GM15510 (cell line): ENCODE data around the gene ZNF831.

Experiments
- POLR2A ChIP-seq: IDR thresholded peaks from 3 replicates; pipeline ENCODE4 v1.6.1; 2011; ENCODE audit warnings: borderline replicate concordance; ENCODE audit not compliant: insufficient read length; ENCODE audit errors: extremely low read depth

Gene ZNF831

DNA sequence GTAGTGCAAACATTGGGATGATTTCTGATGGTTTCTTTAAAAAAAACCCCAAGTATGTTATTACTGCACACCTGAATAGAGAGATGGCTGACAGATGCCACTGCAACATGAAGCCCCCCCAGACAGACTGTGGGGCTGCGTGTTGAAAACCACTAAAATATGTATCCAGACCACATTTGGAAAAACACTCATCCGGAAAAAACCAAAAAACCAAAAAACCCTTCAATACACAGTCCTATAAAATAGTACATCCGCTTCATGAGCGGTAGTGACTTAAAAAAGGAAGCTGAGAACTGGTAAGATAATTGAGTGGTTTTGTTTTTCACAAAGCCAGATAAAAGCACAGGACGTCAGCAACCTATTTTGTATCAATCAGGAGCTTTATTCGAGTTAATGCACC is 89.7 kb downstream of the ZNF831 start:
- no peak for TF ChIP-seq POLR2A

DNA sequence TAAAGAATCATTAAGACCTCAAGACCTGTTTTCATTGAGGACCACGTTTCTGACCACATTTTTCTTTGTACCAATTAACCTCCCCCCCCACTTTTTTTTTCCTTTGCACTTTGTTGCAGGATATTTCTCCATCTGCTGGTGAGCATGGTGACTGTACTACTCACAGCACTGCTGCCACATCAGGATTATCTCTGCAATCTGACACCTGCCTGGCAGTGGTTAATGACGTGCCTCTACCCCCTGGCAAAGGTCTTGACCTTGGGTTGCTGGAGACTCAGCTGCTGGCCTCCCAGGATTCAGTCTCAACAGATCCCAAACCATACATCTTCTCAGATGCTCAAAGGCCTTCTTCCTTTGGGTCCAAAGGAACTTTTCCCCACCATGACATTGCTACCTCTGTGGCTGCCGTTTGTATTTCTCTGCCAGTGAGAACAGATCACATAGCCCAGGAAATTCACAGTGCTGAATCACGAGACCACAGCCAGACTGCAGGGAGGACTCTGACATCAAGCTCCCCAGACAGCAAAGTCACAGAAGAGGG is 90.2 kb downstream of the ZNF831 start:
- no peak for TF ChIP-seq POLR2A

DNA sequence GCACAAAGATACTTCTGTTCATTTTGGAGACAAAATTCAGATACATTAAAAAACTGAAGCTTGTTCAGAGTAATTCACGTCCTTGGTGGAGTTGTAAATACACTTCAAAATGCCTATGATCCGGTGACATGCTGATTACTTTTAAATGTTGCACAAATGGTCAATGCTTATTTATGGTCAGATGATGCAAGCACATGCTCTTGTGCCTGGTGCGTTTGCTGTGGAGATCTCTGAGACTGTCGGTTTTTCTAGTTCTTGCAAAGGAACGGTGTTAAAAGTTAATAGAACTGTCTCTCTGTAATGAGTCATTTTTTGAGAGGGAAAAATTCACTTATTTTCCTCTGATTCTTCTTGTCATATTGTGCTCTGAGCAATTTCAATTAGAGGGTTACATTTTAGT is 91.6 kb downstream of the ZNF831 start:
- no peak for TF ChIP-seq POLR2A

DNA sequence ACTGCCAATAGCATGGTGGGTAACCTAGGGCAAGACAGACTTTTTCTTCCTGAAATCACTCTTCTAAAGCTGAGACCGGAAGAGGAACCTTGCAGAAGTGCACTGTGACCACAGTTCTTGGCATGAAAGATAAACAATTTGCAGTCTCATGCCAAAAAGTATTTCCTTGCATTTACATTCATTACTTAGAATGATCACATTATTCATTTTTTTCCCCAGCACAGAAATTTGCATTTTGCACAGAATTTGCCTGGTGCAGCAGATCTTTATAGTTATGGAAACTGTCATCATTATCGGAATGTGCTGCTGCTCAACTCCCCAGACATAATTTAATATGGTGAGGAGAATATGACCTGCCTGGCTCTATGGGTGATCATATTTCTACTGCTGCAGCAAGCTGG is 94.6 kb downstream of the ZNF831 start:
- no peak for TF ChIP-seq POLR2A

DNA sequence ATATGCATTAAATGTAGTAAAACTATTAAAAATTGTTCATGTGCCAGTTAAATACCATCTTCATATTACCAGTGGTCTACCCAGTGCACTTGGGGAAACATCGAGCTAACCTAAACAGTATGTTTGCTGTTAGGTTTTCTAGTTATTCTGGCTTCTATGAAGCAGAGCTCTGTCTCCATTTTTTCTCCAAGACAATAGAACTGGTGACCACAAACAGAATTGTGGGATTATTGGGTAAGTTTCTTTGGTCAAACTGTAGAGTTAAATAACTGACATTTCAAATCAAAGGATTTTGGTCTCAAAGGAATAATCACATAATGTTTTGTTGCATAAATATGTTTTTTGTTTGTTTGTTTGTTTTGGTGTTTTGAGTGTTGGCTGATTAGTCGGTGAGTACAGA is 96.3 kb downstream of the ZNF831 start:
- TF ChIP-seq POLR2A = no peak

DNA sequence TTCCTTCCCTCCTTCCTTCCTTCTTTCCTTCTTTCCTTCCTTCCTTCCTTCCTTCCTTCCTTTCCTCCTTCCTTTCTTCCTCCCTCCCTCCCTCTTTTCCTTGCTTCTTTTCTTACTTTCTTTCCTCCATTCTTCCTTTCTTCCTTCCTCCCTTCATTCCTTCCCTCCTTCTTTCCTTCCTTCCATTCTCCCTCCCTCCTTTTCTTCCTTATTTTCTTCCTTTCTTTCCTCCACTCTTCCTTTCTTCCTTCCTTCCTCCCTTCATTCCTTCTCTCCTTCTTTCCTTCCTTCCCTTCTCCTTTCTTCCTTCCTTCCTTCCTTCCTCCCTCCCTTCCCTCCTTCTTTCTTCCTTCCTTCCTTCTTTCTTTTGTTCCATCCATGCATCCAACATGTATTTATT is 101.7 kb downstream of the ZNF831 start:
- TF ChIP-seq POLR2A = no peak

DNA sequence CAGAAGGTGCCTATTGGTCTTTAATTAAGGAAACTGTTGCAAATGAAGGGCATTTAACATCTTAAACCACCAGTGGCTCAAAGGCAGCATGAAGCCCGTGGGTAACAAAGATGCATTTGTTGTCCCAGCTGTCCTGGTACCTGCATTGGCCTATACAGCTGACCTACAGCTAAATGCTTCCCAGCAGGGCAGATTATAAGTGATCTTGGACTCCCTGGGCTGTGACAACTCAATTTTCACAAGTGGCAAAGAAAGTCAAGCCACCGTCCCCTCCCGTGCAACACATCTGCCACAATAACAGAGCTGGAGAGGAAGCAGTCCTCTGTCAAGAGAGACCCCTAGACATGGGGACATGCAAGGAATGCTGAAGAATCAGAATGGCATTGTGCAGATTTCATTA is 105.2 kb downstream of the ZNF831 start:
- TF ChIP-seq POLR2A = no peak

DNA sequence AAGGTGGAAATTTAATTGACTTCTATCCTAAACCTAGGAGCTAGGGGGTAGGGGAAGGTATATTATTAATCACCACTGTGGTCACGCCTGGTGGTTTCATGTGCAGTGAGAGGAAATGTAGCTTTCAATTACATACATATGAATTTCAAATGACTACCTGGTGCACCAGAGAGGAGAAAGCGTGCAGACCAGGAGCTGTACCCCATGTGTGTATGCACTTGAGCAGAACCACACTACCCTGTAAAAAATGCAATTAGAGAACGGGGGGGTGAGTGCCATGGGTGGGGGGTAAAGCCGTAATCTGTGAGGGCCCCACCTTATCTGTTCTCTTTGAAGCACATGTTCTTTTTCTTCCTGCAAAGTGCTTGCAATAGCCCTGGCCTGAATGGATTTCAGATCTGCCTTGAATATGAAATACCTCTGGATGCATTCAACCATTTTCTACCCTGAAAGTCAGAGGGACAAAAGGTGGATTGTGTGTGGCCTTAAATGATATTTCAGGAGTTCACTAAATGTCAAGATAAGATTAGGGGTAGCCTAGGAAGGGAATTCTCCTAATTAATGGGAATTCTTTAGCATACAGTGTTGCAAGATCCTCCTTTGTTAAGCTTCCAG is 105.9 kb downstream of the ZNF831 start:
- no peak for TF ChIP-seq POLR2A

DNA sequence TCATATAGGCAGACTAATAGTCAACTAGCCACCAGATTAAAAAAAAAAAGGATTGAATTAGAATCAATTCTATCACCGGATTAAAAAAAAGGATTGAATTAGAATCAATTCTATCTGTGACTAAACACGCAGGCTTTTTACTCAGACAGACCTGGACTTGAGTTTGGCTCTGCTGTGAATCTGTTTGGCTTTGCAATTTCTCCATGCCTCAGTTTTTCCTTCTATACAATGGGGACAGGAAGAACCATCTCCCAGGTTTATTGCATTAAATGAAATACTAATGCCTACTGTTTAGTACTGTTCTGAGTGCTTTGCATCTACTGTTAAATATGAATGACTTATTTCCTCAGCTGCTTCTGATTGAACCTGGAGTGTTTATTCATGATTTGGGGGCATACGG is 106.8 kb downstream of the ZNF831 start:
- no peak for TF ChIP-seq POLR2A

DNA sequence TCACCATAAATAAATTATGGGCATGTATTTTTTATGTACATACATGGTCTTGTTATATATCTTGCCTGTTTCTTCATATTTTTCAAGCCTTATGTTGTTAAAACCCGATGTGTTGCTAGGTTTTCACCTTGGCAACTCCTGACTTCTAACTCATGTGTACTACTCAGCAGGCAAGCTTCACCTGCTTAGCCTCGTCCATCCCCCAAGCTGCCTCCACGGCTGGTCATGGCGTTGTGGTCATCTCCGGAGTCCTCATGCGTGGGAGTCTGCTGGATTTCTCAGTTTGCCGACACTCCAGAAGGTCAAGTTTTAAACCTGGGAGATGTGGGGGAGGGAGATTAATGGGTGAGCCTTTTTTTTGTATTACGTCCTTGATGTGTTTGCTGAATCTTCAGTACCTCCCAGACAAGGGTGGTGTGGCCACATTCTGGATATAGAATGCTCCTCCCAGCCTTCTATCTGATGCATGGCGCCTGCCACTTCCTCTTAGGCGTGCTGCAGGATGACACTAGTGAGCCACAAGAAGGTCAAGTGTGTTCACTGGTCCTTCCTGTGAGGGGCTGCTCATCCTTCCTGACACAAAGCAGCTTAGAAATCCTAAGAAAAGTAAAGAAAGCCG is 110.2 kb downstream of the ZNF831 start:
- TF ChIP-seq POLR2A = no peak

DNA sequence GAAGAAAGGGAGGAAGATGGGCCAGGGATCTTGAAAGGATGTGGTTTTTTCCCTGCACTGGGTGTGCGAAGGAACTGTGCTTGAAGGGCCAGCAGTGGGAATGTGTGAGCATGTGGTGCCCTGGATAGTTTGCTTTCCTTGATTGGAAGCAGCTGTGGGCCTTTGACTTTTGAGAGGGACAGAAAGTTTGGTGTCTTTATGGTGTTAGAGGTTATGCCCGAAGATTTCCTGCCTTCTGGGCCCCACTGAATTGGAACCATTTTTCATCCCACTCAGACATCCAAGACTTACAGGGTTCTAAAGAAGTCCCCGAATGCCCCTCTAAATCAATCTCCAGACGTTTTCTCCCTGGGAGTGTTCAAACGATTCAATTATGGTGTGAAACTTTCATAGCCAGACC is 113.3 kb downstream of the ZNF831 start:
- no peak for TF ChIP-seq POLR2A

DNA sequence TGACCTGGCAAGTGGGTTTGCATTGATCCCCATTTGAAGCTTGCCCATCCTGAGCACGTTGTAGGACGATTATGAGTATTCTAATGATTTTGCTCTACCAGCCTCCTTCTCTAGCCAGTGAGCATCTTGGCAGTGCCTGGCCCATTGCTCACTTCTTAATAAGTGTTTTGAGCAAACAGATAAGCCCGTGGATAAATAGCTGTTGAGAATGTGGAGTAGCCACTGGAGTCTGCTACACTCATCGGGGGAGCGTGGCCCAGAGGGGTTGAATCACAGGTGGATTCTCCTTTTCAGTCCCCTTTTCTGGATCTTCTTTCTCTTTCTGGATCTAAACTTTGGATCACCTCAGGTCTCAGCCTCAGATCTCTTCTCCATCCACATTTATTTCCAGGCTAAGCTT is 120.8 kb downstream of the ZNF831 start:
- TF ChIP-seq POLR2A = no peak

DNA sequence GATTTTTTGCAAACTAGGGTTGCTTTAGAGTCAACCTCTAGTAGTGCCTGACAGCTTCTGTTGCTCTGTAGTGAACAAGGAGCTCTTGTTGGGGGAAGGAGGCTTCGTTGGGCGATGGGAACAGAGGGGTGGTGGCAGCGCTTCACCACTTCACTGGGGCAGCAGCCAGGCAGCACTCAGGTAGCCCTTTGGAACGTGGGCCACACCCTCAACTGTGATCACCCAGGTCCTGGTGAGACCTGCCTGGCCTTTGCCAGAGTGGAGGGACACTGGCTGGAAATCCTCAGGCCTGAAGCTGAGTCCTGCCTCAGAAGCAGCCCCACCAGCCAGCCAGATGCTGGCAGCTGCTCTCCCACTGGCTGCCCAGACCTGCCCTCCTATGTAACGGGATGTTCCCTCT is 126.4 kb downstream of the ZNF831 start:
- no peak for TF ChIP-seq POLR2A

DNA sequence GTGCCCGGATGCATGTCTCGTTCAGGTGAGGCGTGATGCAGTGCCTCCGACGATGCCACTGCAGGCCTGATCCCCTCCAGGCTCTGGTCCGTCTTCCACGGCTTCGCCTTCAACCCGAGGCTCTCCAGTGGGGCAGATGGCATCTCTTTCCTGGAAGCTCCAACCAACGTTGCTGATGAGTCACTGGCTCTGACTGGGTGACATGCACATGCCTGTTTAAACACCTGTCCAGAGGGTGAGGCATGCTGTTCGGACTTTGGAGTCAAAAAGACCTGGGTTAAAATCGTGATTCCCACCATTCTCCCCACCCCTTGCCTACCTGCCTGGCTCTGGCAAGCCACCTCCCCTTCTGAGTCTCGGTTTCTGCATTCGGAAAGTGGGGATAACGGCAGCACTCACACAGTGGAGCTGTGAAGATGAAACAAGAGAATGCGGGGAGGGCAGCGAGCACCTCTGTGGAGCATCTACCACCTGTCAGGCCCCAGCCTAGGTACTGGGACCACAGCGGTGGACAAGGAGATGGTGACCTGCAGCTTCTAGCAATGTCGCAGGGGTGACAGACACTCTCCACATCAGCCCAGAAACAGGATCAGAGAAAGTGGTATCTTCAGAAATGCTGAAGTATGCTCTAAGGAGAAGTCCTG is 128.2 kb downstream of the ZNF831 start:
- no peak for TF ChIP-seq POLR2A

DNA sequence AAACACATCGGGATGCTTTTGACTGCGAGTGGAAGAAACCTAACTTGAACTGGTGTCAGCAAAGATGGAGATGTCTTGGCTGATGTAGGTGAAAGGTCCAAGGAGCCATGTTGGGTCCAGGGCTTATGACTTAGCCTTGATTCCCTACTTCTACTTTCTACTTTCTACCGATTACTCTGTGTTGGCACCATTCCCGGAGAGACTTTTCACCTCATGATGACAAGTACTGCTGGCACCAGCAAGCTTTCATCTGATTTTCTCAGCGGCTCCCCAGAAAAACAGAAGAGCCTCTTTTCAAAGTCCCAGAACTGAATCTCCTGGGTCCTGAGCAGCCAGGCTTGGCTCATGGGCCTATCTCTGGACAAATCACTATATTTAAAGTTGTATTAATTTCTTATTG is 131.9 kb downstream of the ZNF831 start:
- no peak for TF ChIP-seq POLR2A

DNA sequence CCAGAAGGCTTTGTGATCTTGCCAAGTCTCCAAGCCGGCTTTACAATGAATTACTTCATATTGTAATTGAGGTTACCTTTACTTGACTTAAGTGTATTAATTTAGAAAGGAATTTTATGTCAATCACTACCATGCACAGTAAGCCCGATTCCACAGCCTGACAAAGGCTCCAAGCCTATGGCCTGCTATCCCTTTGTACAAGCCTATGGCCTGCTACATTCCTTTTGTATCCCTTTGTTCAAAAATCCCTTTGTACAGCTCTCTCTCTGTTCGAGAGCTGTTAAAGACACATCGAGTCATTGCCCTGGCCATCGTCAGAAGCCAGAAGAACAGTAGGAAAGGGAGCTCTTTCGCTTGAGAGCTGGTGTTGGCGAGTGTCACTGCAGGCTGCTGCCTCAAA is 134.1 kb downstream of the ZNF831 start:
- no peak for TF ChIP-seq POLR2A
